22Rv1 (cell line): ENCODE data around the gene MAMLD1.

Experiments
- ZFX ChIP-seq: fragments of 450-650 bp; IDR thresholded peaks from 2 replicates; pipeline ENCODE4 v1.6.1; 2017; ENCODE audit warnings: antibody characterized with exemption, borderline replicate concordance
- TF ChIP-seq, protein P1 (sequence below): fragments of 450-650 bp; IDR thresholded peaks from 2 replicates; pipeline ENCODE4 v1.5.1; 2017; ENCODE audit warnings: mild to moderate bottlenecking

GRCh38 chrX:150324919-150325318 lies 38.2 kb upstream of the MAMLD1 start:
- TF ChIP-seq, protein P1, sequence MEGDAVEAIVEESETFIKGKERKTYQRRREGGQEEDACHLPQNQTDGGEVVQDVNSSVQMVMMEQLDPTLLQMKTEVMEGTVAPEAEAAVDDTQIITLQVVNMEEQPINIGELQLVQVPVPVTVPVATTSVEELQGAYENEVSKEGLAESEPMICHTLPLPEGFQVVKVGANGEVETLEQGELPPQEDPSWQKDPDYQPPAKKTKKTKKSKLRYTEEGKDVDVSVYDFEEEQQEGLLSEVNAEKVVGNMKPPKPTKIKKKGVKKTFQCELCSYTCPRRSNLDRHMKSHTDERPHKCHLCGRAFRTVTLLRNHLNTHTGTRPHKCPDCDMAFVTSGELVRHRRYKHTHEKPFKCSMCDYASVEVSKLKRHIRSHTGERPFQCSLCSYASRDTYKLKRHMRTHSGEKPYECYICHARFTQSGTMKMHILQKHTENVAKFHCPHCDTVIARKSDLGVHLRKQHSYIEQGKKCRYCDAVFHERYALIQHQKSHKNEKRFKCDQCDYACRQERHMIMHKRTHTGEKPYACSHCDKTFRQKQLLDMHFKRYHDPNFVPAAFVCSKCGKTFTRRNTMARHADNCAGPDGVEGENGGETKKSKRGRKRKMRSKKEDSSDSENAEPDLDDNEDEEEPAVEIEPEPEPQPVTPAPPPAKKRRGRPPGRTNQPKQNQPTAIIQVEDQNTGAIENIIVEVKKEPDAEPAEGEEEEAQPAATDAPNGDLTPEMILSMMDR: no peak
- no peak for TF ChIP-seq ZFX
